IMR-90 (cell line): Measurements from ENCODE around the gene MLLT3.

Experiments used
- CTCF ChIP-seq: conservative IDR thresholded peaks from 2 replicates; pipeline ENCODE4 v1.5.1; 2012; ENCODE audit warnings: mild to moderate bottlenecking, low read depth, low read length, improper control_type of control experiment
- ELK1 ChIP-seq: fragments of 150-350 bp; IDR thresholded peaks from 2 replicates; pipeline ENCODE4 v1.6.1; 2016; ENCODE audit warnings: low read depth, mild to moderate bottlenecking, low read length, moderate library complexity, borderline replicate concordance
- POLR2A ChIP-seq: IDR thresholded peaks from 2 replicates; pipeline ENCODE4 v1.6.1; 2012; ENCODE audit warnings: mild to moderate bottlenecking, low read depth, low read length
- RCOR1 ChIP-seq: IDR thresholded peaks from 2 replicates; pipeline ENCODE4 v1.6.1; 2012; ENCODE audit warnings: mild to moderate bottlenecking, low read length, improper control_type of control experiment; ENCODE audit not compliant: insufficient replicate concordance
- RFX5 ChIP-seq: IDR thresholded peaks from 2 replicates; pipeline ENCODE4 v1.8.0; 2012; ENCODE audit warnings: low read depth, mild to moderate bottlenecking, low read length, moderate library complexity
- USF2 ChIP-seq: fragments of 150-350 bp; IDR thresholded peaks from 2 replicates; pipeline ENCODE4 v1.6.1; 2017; ENCODE audit warnings: mild to moderate bottlenecking, antibody characterized with exemption, low read length, low read depth

- TF ChIP-seq CTCF, result no peak
- no peak for TF ChIP-seq RFX5
- TF ChIP-seq ELK1, result no peak
- TF ChIP-seq POLR2A, result no peak
- TF ChIP-seq RCOR1, result no peak
- TF ChIP-seq USF2, result no peak
These were observed 179.6 kb downstream of the MLLT3 start for GRCh38 chr9:20442461-20443319.
